Suppressor macrophage treated with lipopolysaccharide for 1 hour (primary cell): Measurements from ENCODE around the gene CCDC187.

Experiments used
- DNase-seq, 3 donors: peaks; one replicate each; pipeline ENCODE4 v3.0.0-alpha.2; 2020 to 2022

Gene CCDC187

DNA sequence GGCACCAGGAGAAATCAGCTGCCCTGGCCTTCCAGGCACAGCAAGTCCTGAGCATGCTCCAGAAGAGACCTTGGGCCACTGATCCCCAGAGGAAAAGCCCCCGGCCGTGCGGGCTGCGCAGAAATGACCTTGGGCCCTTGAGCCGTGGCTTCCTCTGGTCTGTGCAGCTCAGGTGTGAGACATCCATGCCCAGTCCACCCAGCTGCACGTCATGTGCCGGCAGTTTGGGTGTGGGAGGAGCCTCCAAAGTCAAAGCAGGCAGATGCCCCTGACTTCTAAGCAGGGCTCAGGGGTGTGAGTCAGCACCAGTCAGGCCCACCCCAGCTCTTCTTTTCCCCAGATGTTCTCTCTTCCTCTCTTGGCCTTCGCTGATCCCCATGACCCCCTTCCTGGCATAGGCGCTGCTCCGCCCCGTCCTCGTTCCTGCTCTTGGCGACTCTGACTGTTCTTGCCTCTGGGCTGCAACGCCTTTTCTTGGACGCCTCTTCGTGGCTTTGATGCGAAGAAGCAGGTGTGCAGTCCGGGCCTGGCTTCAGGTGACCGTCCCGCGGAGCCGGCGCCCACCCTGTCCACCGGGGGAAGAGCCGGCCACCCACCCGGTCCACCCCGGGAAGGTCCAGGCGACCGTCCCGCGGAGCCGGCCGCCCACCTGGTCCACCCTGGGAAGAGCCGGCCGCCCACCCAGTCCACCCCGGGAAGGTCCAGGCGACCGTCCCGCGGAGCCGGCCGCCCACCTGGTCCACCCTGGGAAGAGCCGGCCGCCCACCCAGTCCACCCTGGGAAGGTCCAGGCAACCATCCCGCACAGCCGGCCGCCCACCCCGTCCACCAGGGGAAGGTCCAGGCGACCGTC, 52.4 kb downstream of the CCDC187 start:
- DNase-seq = peak in 1 of 3 donors; percentile 24

DNA sequence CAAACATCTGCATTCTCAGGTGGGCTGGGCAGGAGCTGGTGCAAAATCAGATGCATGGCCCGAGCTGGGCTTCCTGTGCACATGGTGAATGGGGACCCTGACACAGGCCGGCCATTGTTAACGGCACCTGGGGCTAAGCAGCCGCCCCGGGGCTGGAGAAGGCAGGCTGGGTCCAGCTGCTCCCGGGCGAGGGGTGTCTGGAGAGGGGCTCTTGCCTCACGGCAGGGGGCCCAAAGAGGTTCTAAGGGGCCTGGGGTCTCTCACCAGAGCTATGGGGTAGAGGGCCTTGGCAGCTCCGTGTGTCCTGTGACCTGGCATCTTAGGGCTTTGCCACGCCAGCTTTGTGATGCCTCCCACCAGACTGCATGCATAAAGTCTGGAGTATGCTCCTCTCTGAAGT, 53.2 kb downstream of the CCDC187 start:
- no peak for DNase-seq

DNA sequence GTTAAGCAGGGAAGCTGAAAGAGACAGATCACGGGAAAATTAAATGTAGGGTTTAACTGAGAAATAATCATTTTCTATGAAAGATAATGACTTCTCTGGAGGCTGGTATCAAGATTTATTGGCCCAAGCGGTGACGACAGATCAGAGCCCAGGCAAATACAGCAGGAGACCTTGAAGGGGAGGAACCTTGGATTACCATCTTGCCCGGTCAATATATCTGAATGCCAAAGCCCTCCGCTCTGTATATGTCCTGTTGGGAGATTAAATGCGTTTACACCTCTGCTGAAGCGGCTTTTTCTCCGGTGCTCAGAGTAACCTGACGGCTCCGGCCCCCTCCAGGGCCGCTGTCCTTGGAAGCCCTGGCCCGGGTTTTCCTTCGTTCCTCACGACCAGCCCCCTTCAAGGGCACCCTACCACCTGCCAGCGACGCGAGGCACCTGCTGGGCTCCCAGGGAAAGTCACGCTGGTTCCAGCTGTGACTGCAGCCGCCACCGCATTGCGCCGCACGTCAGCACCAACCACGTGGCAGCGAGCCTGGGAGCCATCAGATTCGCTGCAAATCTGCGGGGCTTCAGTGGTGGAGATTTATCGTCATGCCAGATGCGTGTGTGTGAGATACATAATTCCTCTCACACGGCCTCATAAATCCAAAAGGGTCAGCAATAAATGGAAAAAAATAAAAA, 53.9 kb downstream of the CCDC187 start:
- no peak for DNase-seq

DNA sequence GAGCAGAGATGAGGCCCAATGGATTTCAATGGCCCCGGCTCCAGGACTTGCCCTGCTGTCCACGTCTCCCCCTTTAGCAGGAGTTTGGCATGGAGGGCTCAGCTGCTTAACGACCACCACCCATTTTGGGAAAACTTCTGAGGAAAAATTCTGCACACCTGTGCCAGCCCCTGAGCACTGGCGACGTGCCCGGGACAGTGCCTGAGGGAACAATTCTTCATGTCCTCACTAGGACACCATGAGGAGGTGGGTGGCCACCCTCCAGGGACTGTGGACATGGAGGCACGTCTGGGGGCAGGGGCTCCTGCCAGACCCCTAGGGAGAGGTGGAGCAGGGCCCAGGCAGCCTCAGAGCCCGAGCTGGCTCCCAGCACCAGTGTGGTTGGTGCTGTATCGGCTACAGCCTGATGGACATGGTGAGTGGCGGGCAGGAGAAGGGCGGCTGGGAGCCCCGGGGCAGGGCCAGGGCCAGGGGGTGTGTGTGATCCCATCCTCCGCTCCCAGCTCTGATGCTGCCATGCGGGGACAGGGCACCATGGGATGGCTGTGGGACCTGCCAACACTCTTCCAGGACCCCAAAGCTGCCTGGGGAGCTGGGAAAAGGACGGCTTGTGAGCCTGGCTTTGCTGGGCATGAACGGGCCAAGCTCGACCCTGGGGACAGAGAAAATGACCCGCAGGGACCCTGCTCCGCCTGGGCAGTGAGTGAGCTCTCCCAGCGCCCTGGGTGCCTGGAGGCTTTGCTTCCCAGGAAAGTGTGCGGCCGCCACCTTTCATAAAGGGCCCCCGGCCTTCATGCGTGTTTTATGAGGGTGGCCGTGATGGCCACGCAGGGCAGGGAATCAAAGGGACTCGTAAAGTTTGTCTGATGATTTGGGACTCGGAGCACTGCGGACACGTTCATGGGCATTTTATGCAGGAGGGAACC, 54.7 kb downstream of the CCDC187 start:
- DNase-seq = no peak

DNA sequence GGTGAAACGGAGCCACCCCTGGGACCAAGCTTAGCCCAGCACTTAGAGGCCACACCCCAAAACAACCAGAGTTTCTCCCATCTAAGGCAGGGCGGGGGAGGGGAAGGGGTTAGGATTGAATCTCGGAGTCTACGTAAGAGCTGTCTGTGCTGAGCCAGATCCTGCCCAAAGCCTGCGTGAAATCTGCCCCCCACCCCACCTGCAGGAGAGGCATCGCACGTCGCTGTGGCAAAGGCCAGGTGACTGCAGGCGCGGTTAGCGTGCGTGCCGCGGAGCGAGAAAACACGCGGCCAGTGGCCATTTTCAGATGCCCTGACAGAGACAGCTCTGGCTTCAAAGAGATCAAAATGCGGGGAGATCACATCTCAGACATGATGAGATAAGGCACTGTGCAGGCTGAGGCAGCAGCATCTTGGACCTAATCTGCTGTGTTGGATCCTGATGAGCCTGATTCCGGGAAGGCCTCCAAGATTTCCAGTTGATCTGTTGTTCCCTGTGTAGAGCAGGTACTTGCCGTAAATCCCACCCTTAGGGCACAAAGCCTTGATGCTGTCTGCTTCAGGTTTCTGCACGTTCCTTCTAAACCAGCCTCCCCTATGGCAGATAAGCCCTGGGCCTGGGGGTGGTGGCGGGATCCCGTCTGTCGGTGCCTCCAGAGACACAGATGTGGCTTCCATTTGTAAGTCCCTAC, 55.8 kb downstream of the CCDC187 start:
- no peak for DNase-seq

DNA sequence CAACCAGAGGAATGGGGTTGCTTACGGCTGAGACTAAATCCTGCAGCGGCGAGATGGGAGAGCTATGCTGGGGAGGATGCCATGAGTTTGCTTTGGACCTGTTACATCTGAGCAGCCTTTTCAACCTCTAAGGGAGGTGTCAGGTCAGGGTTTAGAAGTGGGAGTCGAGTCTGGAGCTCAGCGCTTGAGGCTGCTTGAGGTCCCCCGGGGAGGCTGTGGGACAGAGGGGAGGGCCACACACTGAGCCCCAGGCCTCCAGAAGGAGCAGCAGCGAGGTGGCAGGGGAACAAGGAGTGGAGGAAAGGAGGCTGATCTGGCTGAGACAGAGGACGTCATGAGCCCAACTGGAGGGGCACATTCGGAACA, 56.4 kb downstream of the CCDC187 start:
- no peak for DNase-seq

DNA sequence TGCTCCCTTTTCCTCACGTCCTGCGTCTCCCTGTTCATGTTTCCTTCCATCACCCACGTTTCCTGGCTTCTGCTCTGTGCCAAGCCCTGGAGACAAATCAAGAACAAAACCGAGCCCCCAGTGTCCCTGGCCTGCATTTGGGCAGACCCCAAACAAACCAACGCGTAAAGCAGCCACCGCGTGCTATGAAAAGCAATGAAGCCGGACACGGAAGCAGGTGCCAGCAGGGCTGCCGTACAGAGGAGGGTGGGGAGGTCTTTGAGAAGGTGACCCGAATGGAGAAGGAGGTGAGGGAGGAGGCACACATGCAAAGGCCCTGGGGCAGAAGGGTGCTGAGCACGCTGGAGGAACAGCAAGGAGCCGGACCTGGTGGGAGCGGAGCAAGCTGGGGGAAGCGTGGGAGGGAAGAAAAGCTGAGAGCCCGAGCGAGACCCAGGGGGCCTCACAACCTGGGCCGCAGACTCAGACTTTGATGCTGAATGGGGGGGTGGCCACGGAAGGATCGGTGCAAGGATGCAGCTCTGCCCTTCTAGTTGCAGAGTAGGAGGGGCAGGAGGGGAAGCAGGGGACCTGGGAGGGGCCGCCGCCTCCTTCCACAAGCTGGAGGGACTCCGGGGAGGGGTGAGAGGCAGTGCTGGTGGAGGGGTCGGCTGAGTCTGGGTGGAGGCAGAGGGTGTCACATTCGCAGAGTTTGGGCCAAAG, 56.9 kb downstream of the CCDC187 start:
- DNase-seq = no peak

DNA sequence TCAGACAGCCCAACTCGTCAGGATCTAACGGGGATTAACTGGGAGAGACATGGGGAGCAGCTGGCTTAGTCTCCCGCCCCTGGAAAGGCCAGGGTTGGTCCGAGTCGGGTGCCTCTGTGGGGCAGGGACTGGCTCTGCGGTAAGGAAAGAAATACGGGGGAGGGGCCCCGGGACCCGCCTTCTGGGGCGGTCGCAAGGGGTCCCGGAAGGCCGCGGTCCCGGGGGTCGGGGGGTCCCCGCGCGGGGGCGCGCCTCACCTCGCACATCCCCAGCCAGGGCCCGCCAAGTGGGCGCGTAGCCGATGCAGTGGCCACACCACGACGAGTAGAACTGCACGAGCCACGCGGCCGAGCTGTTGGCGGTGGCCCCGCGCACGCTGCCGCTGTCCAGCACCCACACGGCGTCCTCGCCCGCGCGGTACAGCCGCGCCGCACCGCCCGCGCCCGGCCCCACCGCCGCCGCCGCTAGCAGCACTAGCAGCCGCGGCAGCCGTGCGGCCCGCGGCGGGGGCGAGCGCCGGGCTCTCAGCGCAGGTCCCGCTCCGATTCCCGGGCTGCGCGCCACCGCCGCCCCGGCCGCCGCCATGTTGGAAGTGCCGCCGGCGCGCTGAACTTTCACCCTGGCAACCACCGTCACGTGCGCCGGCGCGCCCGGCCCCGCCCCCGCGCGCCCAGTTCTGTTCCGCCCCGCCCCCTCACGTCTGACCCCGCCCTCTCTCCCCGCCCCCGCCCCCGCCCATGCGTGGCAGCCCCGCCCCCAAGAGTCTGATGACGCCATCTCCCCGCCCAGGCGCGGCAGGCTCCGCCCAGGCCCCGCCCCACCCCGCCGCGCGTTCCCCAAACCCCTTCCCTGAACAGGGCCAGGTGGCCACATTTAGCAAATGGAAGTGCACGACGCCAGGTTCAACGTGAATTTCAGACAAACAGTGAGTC, 58.4 kb downstream of the CCDC187 start, which contains the start of gene QSOX2:
TSS of gene QSOX2 (minus strand) at position 594 of the 932 bp plus-strand sequence. CDS start at position 585, 9 bp downstream.
- DNase-seq = peak; percentile 82 to 96 (median 93)

DNA sequence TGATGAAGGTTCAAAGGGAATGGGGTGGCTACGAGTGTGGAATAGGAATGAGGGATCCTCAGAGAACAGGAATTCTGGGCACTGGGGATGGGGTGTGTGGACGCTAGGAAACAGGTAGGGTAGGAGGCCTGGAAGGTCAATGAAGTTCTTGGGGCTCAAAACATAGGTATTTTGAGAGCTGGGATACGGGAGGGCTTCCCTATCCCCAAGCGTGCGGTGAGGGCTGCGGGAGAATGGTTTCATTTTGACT, 59.0 kb downstream of the CCDC187 start:
- DNase-seq = no peak

DNA sequence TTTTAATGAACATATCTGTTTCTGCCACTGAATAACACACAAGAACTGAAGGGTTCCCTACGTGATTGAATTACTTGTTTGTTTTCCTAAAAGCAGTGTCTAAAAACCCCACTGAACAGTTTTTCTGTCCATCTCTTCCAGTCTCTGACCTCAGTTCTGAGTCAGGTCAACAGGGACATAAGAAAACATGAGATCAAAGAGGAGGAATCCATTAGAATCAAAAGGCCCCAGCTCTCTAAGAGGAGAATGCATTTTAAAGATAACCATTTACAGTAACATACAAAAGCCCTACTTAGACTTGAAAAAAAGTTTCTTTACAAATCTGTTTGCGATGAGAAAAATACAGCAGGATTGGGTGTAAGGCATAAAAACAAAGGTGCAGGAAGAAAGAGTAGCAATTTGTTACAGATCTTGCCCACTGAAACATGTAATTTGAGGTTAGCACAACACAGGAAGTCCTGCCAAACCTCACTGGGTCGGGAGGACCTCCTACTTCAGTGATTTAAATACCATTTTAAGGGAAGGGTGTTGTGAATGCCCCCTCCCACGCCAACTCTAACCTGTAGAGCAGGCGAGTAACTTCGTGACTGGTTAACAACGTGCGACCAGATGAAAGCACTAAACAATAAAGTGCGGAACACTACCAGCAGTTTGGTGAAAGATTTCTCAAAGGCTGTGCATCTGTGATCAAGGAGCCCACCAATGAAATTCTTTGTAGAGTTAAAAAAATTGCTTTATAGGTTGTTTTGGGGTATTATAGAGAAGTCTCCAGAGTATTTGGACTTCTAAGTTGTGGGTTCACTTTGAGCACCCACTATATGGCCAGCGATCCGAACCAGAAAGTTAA, 59.5 kb downstream of the CCDC187 start:
- DNase-seq = peak; percentile 40 to 60 (median 44)

DNA sequence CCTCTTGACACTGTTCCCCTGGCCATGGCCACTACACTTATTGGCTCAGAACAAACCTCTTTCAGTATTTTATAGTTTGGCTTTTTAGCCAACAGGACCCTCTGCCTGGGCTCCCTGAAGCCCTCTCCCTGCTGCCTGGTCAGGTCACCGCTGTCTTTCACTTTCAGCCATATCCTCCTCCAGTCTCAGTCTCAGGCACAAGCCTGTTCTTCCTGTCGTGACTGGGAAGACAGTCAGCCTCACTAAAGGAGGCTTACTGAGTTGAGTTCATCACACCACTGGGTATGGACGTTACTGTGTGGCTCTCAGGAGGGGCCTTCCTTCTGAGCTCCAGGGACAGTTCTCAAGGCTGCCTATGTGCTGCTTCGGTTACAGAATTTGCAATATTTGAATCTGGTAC, 60.3 kb downstream of the CCDC187 start:
- DNase-seq = no peak

DNA sequence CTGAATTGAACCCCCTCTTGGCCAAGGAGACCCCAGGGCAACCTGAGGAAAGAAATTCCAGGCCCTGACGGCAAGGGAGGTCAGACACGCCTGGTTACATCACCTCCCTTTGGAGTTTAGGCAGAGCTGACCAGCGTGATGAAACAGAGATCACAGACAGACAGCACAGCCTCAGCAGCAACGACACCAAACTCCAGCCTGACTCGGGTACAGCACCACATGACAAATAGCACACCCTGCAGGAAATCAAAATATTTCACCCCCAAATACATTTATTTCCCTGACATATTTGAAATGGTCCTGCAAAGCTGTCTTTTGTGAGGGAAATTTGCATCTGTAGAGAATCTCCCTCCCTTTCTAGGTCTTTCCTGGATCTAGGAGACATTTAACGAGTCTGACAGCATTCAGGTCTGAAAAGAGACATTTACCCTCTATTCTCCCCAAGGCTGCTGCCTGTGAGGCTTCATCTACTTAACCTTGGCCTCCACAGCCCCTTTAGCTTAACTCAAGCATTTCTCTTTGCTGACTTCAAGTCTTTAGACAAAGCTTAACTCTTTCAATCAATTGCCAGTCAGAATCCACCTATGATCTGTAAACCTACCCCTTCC, 60.9 kb downstream of the CCDC187 start:
- no peak for DNase-seq

DNA sequence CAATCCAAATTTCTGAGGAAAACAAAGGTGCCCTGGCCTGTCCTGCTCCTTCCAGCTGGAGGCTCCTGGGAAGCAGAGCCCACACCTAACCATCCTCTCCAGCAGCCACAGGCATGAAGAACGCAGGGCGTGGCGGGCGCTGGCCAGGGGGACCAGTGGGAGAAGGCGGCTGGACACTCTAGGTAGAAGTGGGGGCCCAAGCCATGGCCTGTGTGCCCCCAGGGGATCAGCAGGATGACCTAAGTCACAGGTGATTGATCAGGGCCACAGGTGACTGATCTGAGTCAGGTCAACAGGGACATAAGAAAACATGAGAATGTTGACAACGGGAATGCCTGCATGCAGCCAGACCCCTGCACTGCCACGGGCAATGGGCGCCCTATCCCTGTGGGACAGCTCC, 61.6 kb downstream of the CCDC187 start:
- DNase-seq = no peak

DNA sequence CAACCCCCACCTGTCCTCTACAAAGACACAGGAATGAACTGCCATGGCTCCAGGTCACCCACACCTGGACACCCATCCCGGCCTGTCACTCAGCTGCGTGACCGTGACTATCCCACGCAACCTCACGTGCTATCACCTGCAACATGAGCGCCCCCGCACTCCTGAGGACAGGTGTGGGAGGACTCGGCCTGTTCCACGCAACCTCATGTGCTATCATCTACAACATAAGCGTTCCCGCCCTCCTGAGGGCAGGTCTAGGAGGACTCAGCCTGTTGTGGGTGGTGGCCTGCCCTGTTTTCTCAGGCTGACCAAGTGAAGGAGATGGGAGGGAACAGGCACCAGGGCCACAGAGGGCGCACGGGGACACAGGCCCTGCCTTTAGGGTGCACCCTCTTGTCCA, 62.4 kb downstream of the CCDC187 start:
- no peak for DNase-seq

DNA sequence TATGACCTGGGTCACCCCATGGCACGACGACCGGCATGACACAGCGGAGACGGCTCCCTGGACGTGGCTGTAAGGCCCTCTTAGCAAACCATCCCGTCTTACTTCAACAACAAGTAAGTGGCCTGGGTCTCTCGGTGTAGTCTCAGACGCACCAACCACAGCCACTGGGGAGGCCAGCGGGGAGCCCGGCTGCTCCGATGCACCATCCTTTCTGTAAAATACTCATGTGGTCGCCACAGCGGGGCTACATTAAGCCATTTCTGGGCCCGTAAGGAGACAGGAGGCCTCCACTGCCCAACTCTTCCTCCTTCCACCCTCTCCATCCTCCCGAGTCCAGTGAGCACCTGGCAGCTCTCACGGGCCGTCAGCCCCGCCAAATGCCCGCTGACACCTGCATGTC, 63.0 kb downstream of the CCDC187 start:
- no peak for DNase-seq

DNA sequence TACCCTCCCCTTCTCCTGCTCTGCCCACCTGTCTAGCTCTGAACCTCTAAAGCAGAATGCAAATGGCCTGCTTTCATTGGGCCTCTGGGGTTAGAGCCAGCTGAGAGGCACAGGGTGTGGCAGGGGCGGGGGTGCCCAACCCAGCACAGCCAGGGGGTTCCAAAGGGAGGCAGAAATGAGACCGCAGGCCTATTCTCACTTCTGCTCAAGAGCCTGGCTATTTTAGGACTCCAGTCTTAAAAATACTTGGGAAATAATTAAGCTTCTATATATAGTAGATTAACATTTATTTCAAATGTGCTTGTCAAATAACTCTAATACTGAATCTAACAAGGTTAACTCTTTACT, 63.9 kb downstream of the CCDC187 start:
- DNase-seq = peak in 1 of 3 donors; percentile 33

DNA sequence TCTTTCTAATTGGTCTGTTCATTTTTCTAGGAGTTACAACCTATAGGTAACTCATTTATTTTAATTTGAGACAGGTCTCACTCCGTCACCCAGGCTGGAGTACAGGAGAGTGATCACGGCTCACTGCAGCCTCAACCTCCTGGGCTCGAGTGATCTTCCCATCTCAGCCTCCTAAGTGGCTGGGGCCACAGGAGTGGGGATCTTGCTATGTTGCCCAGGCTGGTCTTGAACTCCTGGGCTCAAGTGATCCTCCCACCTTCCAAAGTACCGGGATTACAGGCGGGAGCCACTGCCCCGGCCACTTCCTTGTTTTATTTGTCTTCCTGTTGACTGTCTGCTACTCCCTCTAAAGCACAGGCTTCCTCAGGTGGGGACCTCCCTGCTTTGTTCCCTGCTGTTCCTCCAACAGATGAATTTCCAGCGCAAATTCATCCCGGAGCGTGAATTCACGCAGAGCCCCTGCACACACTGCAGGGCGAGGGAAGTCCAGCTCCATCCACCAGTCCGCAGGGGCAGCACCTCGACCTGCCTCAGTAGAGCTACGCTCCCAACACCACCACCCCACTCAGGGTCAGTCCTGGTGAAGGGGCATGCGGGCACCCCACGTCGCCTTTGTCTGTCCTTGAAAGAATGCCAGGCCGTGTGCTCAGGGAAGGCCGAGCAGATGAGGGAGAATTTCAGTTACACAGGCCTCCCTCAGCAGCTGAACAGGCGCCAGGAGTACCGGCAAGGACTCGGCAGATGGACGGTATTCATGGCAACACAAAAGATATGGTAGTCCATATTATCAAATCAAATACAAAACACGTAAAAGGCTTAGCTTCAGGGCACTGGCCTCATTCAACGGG, 64.5 kb downstream of the CCDC187 start:
- DNase-seq = no peak

DNA sequence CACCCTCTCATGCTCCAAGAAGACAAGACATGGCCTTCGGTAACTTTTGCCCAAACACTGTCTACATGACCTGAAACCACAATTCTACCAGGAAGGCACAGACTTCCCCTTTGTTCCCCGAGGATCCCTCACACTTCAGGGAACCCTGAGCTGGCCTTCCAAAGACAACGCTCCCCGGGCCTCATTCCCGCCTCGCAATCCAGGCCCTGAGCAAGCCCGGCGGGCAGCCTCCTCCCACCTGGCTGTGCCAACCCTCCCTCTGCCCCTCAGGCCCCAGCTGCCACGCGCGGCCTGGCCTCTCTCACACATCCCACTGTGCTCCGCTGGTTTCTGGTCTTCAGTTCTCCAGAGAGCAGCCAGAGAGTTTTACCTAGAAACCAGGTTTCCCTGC, 65.6 kb downstream of the CCDC187 start:
- DNase-seq = no peak
